RWPE2 (cell line): Measurements from ENCODE around the gene PCSK4.

Experiments
- ATAC-seq: fragments of 200-7000 bp; cut with Tn5 transposase; 3 replicates; pipeline ENCODE4 v1.9.1; 2021; ENCODE audit warnings: low read depth
- DNase-seq: peaks from one replicate; pipeline ENCODE4 v3.0.0-alpha.2; 2020; ENCODE audit warnings: low spot score
- H3K27ac ChIP-seq: fragments of 450-650 bp; 2 replicates; pipeline ENCODE4 v1.5.1; 2017; ENCODE audit warnings: mild to moderate bottlenecking; ENCODE audit not compliant: poor library complexity, severe bottlenecking
- H3K27me3 ChIP-seq: fragments of 250-450 bp; sonication (Bioruptor Pico); 2 replicates; pipeline ENCODE4 v1.5.1; 2021; ENCODE audit warnings: mild to moderate bottlenecking, moderate library complexity; ENCODE audit not compliant: insufficient read depth, poor library complexity, severe bottlenecking
- H3K36me3 ChIP-seq: fragments of 250-450 bp; sonication (Bioruptor Pico); 2 replicates; pipeline ENCODE4 v1.5.1; 2020; ENCODE audit warnings: low read depth, mild to moderate bottlenecking, moderate library complexity
- H3K4me1 ChIP-seq: fragments of 250-450 bp; sonication (Bioruptor Pico); 2 replicates; pipeline ENCODE4 v1.5.1; 2021; ENCODE audit warnings: mild to moderate bottlenecking, moderate library complexity; ENCODE audit not compliant: insufficient read depth, poor library complexity, severe bottlenecking
- H3K4me3 ChIP-seq: fragments of 250-450 bp; sonication (Bioruptor Pico); 2 replicates; pipeline ENCODE4 v1.5.1; 2021; ENCODE audit warnings: mild to moderate bottlenecking, moderate library complexity; ENCODE audit not compliant: severe bottlenecking
- H3K9me3 ChIP-seq: fragments of 250-450 bp; sonication (Bioruptor Pico); 2 replicates; pipeline ENCODE4 v1.5.1; 2021; ENCODE audit warnings: mild to moderate bottlenecking, moderate library complexity; ENCODE audit not compliant: severe bottlenecking
- TF ChIP-seq, protein P1 (sequence below): fragments of 450-650 bp; IDR thresholded peaks from one replicate; pipeline ENCODE4 v1.5.1; 2017; ENCODE audit warnings: mild to moderate bottlenecking, moderate library complexity; ENCODE audit not compliant: poor library complexity, severe bottlenecking

Gene PCSK4

DNA sequence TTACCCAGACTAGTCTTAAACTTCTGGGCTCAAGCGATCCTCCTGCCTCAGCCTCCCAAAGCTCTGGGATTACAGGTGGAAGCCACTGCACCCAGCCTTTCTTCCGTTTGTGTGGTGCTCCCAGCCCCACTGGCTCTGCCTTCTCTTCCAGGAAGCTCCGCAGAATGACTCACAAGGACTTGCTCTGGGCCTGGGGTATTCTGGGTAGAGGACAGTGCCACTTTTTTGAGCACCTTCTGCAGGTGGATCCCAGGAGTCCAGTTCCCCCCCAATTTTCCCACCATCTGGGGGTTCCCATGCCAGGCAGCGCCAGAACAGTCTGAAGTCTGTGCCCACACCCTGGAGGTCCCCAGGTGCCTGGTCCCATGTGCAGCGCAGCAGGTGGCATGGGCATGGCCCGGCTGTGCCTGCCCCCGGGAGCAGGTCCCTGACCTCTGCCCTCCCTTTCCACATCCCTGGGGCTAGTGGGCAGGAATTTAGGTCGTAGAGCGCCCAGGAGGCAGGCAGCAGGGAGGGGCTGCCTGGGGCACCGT lies 2.4 kb upstream of the PCSK4 start:
- ATAC-seq, result no peak
- no peaks in the 10 kb centered on the region for H3K4me1 ChIP-seq

DNA sequence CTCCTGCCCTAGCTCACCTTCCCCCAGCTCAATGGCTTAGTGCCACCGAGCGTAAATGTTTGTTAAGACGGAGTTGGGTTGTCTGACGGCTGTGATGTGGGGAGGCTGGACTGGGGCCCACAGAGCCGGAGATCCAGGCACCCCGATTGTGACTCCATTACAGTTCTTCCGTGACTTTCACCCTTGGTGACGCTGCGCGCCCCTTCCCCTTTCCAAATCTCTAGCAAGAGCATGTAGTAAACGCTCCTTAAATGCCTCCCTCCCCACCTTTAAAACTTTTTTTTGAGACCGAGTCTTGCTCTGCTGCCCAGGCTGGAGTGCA lies 1.7 kb upstream of the PCSK4 start:
- no peak overlapping the region for H3K27ac ChIP-seq
- no peak overlapping the region for H3K4me3 ChIP-seq
- no peaks in the 10 kb centered on the region for H3K27me3 ChIP-seq
- TF ChIP-seq, protein P1, sequence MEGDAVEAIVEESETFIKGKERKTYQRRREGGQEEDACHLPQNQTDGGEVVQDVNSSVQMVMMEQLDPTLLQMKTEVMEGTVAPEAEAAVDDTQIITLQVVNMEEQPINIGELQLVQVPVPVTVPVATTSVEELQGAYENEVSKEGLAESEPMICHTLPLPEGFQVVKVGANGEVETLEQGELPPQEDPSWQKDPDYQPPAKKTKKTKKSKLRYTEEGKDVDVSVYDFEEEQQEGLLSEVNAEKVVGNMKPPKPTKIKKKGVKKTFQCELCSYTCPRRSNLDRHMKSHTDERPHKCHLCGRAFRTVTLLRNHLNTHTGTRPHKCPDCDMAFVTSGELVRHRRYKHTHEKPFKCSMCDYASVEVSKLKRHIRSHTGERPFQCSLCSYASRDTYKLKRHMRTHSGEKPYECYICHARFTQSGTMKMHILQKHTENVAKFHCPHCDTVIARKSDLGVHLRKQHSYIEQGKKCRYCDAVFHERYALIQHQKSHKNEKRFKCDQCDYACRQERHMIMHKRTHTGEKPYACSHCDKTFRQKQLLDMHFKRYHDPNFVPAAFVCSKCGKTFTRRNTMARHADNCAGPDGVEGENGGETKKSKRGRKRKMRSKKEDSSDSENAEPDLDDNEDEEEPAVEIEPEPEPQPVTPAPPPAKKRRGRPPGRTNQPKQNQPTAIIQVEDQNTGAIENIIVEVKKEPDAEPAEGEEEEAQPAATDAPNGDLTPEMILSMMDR, result no peak
- H3K36me3 ChIP-seq, result no peaks in the 10 kb centered on the region
- no peak for ATAC-seq
- H3K4me1 ChIP-seq, result no peaks in the 10 kb centered on the region
- no peak for DNase-seq
- no peaks in the 10 kb centered on the region for H3K9me3 ChIP-seq

More for the DNA sequence above, 2.4 kb upstream of the PCSK4 start:
- DNase-seq, result no peak
- Histone ChIP-seq H3K4me3 (no peak overlapping the region), H3K27ac (no peak overlapping the region), H3K9me3 (no peaks in the 10 kb centered on the region), H3K27me3 (no peaks in the 10 kb centered on the region), H3K36me3 (no peaks in the 10 kb centered on the region)
- TF ChIP-seq, protein P1, result no peak

GRCh38 chr19:1491114-1491848 lies 1.1 kb upstream of the PCSK4 start, which contains the start of gene REEP6:
Gene REEP6, plus strand, starts transcription at chr19:1491181. Its CDS starts 89 bp downstream, at chr19:1491270.
- no peak for DNase-seq
- TF ChIP-seq, protein P1, result no peak

DNA sequence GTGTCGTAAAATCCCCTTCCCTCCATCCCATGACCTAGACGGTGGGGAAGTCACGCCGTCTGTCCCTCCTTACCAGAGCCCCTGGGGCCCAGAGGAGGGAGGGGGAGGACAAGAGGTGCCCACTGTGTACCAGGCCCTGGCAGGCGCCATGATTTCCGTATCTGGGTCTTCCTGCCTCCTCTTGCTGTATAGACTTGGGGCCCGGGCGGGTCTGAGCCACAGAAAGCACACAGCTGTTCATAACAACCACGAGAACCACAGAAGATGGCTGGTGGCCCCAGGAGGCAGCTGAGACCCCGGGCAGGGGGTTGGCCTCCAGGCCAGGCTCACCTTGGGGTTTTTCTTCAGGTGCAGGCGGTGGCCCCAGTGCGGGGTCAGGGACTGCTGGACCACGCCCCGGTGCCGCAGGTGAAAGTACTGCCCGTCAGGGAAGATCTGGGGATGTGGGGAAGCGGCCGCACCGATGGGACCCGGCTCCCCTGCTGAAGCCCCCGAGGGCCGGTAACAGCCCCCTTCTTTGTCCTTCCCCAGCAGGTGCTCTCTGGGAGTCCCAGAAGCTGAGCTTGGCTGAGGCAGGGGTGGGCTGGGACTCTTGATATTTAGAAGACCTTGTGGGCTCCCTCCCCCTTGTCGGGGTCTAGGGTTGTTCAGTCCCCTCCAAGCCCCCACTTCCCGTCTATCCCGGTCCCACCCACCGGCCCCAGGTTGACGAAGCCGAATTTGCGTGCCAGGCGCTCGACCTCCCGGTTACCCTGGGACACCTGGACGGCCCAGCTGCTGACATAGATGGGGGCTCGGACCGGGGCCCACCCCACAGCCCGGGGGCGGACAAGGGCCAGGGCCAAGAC lies 463 bp downstream of the PCSK4 start:
- H3K36me3 ChIP-seq, result no peaks in the 10 kb centered on the region
- H3K27ac ChIP-seq, result no peak overlapping the region
- ATAC-seq (no peak), DNase-seq (no peak)
- no peaks in the 10 kb centered on the region for H3K4me1 ChIP-seq
- H3K9me3 ChIP-seq, result no peaks in the 10 kb centered on the region
- peak overlapping the region; percentile 33 for H3K4me3 ChIP-seq
- no peaks in the 10 kb centered on the region for H3K27me3 ChIP-seq
- TF ChIP-seq, protein P1, result no peak

More at GRCh38 chr19:1491114-1491848, 1.1 kb upstream of the PCSK4 start, which contains the start of gene REEP6:
- no peak within 1 kb of the TSS for H3K27ac ChIP-seq
- H3K9me3 ChIP-seq, result no peaks in the 10 kb centered on the region
- ATAC-seq, result no peak
- no peaks in the 10 kb centered on the region for H3K27me3 ChIP-seq
- peak within 1 kb of the TSS; percentile 33 for H3K4me3 ChIP-seq
- no peaks in the 10 kb centered on the region for H3K36me3 ChIP-seq
- no peaks in the 10 kb centered on the region for H3K4me1 ChIP-seq
